H1 (cell line): ENCODE results near the gene NXF3. TPM values are rescaled to one million over a fixed set of nuclear protein-coding genes. Genes with fewer than 3 reads are reported as not detected.

Source experiments
- ASH2L ChIP-seq: fragments of 200-600, 300-600 bp; sonication (generic); IDR thresholded peaks from one replicate; pipeline ENCODE4 v1.7.1; 2017; ENCODE audit warnings: low read length
- CHD2 ChIP-seq: IDR thresholded peaks from 2 replicates; pipeline ENCODE4 v1.6.1; 2012; ENCODE audit warnings: low read length, improper control_type of control experiment
- FOSL1 ChIP-seq: IDR thresholded peaks from 2 replicates; pipeline ENCODE4 v1.6.1; 2011; ENCODE audit warnings: mild to moderate bottlenecking, low read depth, low read length, moderate library complexity; ENCODE audit not compliant: insufficient read depth
- GABPA ChIP-seq: IDR thresholded peaks from 2 replicates; pipeline ENCODE4 v1.6.1; 2011; ENCODE audit warnings: mild to moderate bottlenecking, low read length, moderate library complexity, borderline replicate concordance; ENCODE audit not compliant: insufficient read depth
- JUN ChIP-seq: IDR thresholded peaks from 2 replicates; pipeline ENCODE4 v1.6.1; 2011; ENCODE audit warnings: low read depth, mild to moderate bottlenecking, improper control_type of control experiment, low read length
- PHF8 ChIP-seq: fragments of 200-600 bp; sonication (generic); conservative IDR thresholded peaks from 2 replicates; pipeline ENCODE4 v1.7.1; 2012; ENCODE audit warnings: low read depth, mild to moderate bottlenecking, inconsistent platforms, low read length, moderate library complexity
- POLR2AphosphoS5 ChIP-seq: IDR thresholded peaks from 2 replicates; pipeline ENCODE4 v1.6.1; 2011; ENCODE audit warnings: low read depth, low read length
- SIN3A ChIP-seq, 2 experiments: IDR thresholded peaks in 1 of 2; conservative IDR thresholded peaks in 1 of 2; 2 replicates each; pipeline ENCODE4 v1.6.1; 2011 to 2012; ENCODE audit warnings: low read length in 2 of 2, improper control_type of control experiment in 1 of 2, low read depth in 1 of 2, mild to moderate bottlenecking in 1 of 2
- SIRT6 ChIP-seq: IDR thresholded peaks from one replicate; pipeline ENCODE4 v1.7.1; 2012; ENCODE audit warnings: low read length, inconsistent platforms
- SIX5 ChIP-seq: IDR thresholded peaks from 2 replicates; pipeline ENCODE4 v1.6.1; 2011; ENCODE audit warnings: mild to moderate bottlenecking, low read depth, low read length
- TAF7 ChIP-seq: optimal IDR thresholded peaks from 2 replicates; pipeline ENCODE3; 2011; ENCODE audit warnings: low read depth, mild to moderate bottlenecking, inconsistent platforms, low read length, moderate library complexity, borderline replicate concordance
- polyA plus RNA-seq, 7 experiments: library from polyadenylated mRNA; depleted of rRNA in 3 of 7; stranded (reverse) in 5 of 7; unstranded in 2 of 7; fragments of >200 nt in 5 of 7; fragments of 200-250 nt in 2 of 7; gene quantifications; 1 replicate in 5 of 7; 2 replicates in 1 of 7; 4 replicates in 1 of 7; pipeline versions ENCODE4 v1.2.1 to v1.2.3, GENCODE V29; 2011 to 2013; ENCODE audit warnings: missing spikeins in 2 of 7, mixed read lengths in 2 of 7
- total RNA-seq: library from RNA; stranded (reverse); fragmentation: NEBNext Ultra II Directional; extraction: Animal tissue kit (Norgen Biotek cat#: 25700); gene quantifications from 2 replicates; pipeline ENCODE4 v1.2.1, GENCODE V29; 2021
- TF ChIP-seq, protein P1 (sequence below): fragments of 300-600 bp; sonication (generic); IDR thresholded peaks from 2 replicates; pipeline ENCODE4 v1.7.1; 2012; ENCODE audit warnings: low read length, moderate library complexity, mild to moderate bottlenecking, inconsistent platforms; ENCODE audit not compliant: insufficient replicate concordance

The NXF3 gene
- total and polyA plus RNA-seq, 2 of the 8 experiments (the other 6 are each of a cell fraction or from before 2014, with no cell fraction given): 0.12 TPM; not detected in 1

DNA sequence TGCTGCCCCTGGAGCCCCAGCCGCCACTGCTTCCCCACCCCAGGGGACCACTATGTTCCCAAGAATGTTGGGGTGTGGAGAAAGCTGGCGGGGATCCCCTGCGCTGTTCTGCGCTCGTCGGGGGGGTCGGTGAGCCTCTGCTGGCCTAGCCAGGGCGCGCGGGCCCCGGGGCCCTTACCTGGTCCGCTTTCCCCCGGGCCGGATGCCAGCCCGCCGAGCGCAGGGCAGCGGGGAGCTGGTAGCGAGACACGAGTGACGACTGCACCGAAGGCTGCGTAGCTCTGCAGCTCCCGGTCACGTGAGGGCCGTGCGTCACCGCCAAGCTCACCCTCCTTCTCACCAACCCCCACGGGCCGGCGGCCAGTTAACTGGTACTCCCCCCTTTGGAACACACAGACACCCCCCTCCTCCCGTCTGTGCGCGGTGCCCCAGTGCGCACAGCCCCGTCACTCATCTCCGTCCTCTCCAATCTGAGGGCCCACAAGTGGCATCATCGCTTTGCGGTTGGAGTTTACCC, 29.0 kb downstream of the NXF3 start, which contains the start of gene BEX1 (continued):
- TF ChIP-seq, protein P1, sequence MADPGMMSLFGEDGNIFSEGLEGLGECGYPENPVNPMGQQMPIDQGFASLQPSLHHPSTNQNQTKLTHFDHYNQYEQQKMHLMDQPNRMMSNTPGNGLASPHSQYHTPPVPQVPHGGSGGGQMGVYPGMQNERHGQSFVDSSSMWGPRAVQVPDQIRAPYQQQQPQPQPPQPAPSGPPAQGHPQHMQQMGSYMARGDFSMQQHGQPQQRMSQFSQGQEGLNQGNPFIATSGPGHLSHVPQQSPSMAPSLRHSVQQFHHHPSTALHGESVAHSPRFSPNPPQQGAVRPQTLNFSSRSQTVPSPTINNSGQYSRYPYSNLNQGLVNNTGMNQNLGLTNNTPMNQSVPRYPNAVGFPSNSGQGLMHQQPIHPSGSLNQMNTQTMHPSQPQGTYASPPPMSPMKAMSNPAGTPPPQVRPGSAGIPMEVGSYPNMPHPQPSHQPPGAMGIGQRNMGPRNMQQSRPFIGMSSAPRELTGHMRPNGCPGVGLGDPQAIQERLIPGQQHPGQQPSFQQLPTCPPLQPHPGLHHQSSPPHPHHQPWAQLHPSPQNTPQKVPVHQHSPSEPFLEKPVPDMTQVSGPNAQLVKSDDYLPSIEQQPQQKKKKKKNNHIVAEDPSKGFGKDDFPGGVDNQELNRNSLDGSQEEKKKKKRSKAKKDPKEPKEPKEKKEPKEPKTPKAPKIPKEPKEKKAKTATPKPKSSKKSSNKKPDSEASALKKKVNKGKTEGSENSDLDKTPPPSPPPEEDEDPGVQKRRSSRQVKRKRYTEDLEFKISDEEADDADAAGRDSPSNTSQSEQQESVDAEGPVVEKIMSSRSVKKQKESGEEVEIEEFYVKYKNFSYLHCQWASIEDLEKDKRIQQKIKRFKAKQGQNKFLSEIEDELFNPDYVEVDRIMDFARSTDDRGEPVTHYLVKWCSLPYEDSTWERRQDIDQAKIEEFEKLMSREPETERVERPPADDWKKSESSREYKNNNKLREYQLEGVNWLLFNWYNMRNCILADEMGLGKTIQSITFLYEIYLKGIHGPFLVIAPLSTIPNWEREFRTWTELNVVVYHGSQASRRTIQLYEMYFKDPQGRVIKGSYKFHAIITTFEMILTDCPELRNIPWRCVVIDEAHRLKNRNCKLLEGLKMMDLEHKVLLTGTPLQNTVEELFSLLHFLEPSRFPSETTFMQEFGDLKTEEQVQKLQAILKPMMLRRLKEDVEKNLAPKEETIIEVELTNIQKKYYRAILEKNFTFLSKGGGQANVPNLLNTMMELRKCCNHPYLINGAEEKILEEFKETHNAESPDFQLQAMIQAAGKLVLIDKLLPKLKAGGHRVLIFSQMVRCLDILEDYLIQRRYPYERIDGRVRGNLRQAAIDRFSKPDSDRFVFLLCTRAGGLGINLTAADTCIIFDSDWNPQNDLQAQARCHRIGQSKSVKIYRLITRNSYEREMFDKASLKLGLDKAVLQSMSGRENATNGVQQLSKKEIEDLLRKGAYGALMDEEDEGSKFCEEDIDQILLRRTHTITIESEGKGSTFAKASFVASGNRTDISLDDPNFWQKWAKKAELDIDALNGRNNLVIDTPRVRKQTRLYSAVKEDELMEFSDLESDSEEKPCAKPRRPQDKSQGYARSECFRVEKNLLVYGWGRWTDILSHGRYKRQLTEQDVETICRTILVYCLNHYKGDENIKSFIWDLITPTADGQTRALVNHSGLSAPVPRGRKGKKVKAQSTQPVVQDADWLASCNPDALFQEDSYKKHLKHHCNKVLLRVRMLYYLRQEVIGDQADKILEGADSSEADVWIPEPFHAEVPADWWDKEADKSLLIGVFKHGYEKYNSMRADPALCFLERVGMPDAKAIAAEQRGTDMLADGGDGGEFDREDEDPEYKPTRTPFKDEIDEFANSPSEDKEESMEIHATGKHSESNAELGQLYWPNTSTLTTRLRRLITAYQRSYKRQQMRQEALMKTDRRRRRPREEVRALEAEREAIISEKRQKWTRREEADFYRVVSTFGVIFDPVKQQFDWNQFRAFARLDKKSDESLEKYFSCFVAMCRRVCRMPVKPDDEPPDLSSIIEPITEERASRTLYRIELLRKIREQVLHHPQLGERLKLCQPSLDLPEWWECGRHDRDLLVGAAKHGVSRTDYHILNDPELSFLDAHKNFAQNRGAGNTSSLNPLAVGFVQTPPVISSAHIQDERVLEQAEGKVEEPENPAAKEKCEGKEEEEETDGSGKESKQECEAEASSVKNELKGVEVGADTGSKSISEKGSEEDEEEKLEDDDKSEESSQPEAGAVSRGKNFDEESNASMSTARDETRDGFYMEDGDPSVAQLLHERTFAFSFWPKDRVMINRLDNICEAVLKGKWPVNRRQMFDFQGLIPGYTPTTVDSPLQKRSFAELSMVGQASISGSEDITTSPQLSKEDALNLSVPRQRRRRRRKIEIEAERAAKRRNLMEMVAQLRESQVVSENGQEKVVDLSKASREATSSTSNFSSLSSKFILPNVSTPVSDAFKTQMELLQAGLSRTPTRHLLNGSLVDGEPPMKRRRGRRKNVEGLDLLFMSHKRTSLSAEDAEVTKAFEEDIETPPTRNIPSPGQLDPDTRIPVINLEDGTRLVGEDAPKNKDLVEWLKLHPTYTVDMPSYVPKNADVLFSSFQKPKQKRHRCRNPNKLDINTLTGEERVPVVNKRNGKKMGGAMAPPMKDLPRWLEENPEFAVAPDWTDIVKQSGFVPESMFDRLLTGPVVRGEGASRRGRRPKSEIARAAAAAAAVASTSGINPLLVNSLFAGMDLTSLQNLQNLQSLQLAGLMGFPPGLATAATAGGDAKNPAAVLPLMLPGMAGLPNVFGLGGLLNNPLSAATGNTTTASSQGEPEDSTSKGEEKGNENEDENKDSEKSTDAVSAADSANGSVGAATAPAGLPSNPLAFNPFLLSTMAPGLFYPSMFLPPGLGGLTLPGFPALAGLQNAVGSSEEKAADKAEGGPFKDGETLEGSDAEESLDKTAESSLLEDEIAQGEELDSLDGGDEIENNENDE: no peak
- TF ChIP-seq JUN: no peak
- TF ChIP-seq SIRT6: no peak
- TF ChIP-seq TAF7: peak; percentile 59
- TF ChIP-seq SIX5: no peak
- no peak for TF ChIP-seq ASH2L
- no peak for TF ChIP-seq CHD2
- TF ChIP-seq SIN3A (conservative IDR thresholded peaks at IDR 0.05 in 1 of 2, IDR thresholded peaks at IDR 0.05 in 1 of 2; ENCODE audit: low read depth in 1 of 2, low read length in 2 of 2): no peak
- peak; percentile 51; the same call in 1 of the 2 replicates for TF ChIP-seq PHF8
- no peak for TF ChIP-seq FOSL1
- peak; percentile 95 for TF ChIP-seq POLR2AphosphoS5
- TF ChIP-seq GABPA: no peak
